GM19324 (cell line): ENCODE results near the gene GLB1L3.
"Not testable (repeated sequence)": the region's sequence is repeated elsewhere in the genome, so short reads cannot be mapped to it uniquely, and the experiment has no call there.

Source experiments
- ATAC-seq: cut with Tn5 transposase; IDR thresholded peaks from one replicate; pipeline ENCODE4 v1.9.1; 2021; ENCODE audit warnings: mild to moderate bottlenecking, moderate library complexity; ENCODE audit not compliant: unreplicated experiment, low FRiP score

The GLB1L3 gene

GRCh38 chr11:134312807-134313206, 36.6 kb downstream of the GLB1L3 start:
- ATAC-seq: no peak

- no peak for ATAC-seq
Measured at GRCh38 chr11:134313379-134313778, 37.2 kb downstream of the GLB1L3 start.

DNA sequence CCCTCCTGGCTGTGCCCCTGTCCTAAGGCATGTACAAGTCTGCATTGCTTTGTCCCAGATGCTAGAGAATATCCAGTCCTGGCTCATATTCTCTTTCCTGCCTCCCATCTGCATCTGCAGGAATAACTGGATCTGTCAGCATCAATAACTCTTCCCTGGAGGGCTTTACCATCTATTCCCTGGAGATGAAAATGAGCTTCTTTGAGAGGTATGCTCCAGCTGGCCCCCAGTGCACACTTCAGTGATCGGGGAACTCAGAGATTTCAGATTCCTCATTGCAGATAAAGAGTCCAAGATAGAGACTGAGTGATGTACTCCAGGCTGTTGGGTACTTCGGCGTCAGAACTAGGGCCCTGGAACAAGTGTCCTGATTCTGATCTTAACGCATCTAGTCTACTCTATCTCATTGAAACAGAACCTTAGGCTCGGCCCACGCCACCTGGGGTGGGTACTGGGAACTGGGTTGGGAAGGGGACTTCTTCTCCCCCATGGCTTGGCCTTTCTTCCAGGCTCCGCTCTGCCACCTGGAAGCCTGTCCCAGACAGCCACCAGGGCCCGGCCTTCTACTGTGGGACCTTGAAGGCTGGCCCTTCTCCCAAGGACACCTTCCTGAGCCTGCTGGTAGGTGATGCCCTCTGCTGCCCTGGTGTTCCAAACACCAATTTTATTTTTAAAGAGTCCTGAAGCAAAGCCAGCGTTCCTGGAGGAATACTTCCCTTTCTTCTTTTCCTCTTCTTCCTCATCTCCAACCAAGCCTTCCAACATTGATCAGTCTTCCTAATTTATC, 37.8 kb downstream of the GLB1L3 start:
- no peak for ATAC-seq

- no peak for ATAC-seq
Measured at GRCh38 chr11:134317103-134317502, 40.9 kb downstream of the GLB1L3 start.

DNA sequence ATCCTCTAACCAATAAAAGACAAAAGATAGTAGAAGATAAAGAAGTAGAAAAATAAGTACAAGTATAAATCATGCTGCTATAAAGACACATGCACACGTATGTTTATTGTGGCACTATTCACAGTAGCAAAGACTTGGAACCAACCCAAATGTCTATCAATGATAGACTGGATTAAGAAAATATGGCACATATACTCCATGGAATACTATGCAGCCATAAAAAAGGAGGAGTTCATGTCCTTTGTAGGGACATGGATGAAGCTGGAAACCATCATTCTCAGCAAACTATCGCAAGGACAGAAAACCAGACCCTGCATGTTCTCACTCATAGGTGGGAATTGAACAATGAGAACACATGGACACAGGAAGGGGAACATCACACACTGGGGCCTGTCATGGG, 45.2 kb downstream of the GLB1L3 start:
- ATAC-seq: not testable (repeated sequence)

DNA sequence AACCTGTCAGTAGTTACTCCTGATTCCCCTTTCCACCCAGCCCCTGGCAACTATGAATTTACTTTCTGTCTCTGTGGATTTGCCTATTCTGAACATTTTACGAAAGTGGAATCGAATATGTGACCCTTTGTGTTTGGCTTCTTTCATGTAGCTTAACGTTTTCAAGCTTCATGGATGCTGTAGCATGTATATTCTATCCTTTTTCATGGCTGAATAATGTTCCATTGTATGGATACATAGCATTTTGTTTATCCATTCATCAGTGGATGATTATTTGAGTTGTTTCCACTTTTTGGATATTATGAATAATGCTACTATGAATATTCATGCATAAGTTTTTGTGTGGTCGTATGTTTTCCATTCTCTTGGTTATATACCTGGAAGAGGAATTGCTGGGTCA, 46.4 kb downstream of the GLB1L3 start:
- ATAC-seq: no peak

DNA sequence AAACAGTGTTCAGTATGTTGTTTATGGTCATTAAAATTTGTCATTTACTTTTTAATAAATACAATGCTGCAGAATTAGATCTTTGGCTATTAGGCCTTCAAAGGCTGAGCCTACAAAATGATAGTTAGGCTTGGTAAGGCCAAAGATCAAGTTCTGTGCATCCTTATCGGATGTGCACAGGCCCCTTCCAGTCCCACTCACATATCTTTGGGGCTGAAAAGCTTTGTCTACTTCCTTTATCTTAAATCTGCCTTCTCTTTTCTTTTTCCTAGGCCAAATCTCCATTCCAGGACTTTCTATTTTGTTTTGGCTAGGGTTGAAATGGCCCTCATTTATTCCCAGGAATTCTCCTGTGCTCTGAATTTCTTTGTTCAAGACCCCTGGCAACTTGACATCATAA, 52.3 kb downstream of the GLB1L3 start:
- ATAC-seq: no peak

GRCh38 chr11:134330611-134331353, 54.6 kb downstream of the GLB1L3 start:
- no peak for ATAC-seq

GRCh38 chr11:134331354-134332188, 55.4 kb downstream of the GLB1L3 start, which contains the start of gene GLB1L2:
Gene GLB1L2 (plus strand): TSS chr11:134331988. CDS start chr11:134332062, 74 bp downstream.
- no peak for ATAC-seq

GRCh38 chr11:134332189-134332631, 56.0 kb downstream of the GLB1L3 start:
- no peak for ATAC-seq

GRCh38 chr11:134332782-134333181, 56.6 kb downstream of the GLB1L3 start:
- ATAC-seq: no peak

DNA sequence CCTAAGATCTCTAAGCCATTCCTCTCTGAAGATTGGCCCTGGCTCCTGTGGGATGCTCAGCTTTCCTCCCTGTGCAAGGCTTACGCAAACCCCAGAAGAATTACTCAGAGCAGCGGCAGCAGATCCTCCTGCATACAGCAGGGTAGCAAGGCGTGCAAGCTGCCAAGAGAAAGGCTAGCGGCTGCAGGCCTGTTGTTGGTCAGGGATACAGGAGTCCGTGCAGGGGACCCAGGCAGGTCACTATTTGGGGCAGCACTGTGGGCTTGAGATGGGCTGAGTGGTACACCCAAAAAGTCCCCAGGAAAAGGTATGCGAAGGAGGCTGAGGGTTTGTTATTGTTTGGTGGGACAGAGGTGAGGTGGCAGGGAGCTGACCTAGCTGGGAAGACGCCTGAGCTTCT, 57.1 kb downstream of the GLB1L3 start:
- no peak for ATAC-seq

DNA sequence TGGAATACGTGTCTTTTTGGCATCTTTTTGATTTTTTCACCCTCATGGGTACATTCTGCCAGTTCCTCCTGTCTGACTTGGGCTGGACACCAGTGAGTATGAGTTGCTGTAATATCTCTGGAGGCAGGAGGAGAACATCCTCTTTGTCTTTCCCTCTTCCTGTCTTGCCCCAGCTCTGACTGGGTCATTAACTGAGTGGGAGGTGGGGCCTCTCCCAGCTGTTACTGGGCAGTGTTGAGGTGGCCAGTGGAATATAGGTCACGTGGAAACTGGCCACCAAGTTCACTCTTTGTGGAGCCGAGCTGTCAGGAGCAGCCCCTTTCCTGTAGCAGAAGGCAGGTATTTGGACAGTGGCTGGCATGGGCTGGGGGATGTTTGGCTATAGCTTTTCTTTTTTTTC, 57.8 kb downstream of the GLB1L3 start:
- ATAC-seq: no peak

DNA sequence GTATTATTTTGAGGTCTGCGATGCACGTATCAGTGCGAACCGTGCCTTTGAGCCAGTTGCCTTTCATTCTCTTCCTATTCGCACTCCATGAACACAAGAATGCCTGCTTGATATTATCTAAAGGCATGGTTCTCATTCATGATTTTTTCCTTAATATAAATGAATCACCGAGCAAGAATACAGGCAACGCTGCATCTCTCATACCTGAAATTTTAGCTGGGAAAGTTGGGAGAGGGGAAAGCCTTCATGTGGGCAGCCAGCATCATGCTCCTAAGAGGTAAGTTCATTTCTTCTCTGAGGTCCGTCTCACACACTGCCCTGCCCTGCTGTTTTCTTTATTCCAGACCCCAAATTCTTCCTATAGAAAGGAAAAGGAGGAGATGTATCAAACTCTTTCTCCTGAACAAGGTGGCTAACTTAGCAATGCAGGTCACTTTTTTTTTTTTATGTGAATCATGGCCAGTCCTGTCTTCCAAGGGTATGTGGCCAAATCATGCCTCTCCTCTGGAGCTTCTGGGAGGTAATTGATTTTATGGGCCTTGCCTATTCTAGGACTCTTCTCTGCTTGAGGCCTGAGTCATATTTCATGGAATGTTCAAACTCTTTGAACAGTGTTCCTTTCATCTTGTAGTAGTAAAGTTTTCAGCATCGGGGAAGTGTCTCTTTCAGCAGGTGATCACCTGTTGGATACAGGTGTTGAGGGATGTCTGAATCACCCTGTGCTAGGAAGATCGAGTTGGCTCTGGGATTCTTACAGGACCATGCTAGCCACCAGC, 58.8 kb downstream of the GLB1L3 start:
- ATAC-seq: no peak

GRCh38 chr11:134337051-134337450, 60.9 kb downstream of the GLB1L3 start:
- ATAC-seq: no peak

DNA sequence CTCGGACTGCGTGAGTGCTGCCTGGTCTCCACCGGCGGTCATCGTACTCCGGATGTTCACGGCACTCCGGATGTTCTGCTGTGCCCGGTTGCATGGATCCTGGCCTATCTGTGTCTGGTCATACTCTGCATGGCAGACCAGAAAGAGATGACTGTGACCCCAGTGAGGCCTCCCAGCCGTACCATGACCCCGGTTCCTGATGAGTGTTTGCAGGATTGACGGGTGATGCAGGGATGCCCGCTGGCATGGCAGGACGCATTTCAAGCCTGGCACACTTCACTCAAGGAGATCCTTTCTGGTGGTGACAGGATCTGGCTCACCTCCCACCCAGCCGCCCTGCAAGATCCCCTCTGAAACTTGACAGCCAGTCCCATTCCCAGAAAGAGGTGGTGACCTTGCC, 61.9 kb downstream of the GLB1L3 start:
- ATAC-seq: no peak

GRCh38 chr11:134338654-134339053, 62.5 kb downstream of the GLB1L3 start:
- ATAC-seq: no peak

DNA sequence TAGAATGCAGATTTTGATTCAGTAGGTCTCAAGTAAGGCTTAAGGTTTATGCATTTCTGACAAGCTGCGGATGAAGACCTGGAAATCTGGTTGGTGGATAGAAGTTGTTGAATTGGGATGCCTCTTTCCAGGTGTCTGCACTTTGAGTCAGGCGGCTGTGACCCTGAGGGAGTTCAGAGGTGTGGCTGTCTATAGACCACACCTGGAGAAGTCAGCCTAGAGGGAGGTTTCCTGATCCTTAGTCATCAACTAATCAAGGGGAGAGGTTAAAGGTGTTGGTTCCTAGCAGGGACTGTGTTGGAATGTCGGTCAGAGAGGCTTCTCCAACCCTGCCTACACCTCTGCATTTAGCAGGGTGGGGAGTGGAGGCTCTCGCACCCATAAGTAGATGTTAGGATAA, 63.6 kb downstream of the GLB1L3 start:
- no peak for ATAC-seq

- ATAC-seq: no peak
Measured at GRCh38 chr11:134340354-134340964, 64.3 kb downstream of the GLB1L3 start.
